NCI-H128 (cell line): ENCODE measurements around the gene CYP1B1.

Source experiments
- DNase-seq: peaks from one replicate; lab custom pipeline; 2025; ENCODE audit not compliant: unreplicated experiment; lab: John Stamatoyannopoulos, UW

The CYP1B1 gene

DNA sequence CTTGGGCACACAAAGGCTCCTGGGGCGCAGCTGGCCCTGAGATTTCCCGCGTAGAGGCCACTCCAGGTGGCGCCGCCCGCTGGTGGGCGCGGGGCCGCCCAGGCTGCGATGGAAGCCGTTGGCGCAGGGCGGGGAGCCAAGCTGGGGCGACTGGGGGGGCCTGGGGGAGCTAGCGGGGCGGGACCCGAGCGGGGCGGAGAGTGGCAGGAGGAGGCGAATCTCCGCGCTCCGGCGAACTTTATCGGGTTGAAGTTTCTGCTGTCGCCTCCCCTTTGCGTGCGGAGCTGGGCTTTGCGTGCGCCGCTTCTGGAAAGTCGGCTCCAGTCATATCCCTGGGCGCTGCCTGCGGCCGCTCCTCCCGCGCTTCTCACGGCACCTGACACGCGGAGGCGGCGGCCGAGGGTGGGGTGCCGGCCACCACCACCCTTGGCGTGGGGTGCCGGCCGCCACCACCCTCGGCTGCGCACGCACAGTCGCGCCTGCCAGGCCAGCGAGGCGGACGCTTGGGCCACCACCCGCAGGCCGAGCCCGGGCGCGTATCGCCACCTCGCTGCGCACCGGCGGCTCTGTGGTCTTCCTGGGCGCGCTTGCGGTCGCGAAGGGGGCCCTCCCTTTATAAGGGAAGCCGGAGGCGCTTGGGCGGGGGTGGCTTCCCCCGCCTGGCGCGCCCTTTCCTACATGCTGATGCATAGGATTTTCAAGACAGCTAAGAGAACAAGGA, 919 bp upstream of the CYP1B1 start:
- DNase-seq: peak; percentile 56

GRCh38 chr2:38076152-38076709, 280 bp upstream of the CYP1B1 start:
- DNase-seq: peak; percentile 56

- no peak for DNase-seq
Observed at GRCh38 chr2:38074764-38075506, 1.0 kb downstream of the CYP1B1 start.

- DNase-seq: no peak
Observed at GRCh38 chr2:38074058-38074763, 1.7 kb downstream of the CYP1B1 start.

DNA sequence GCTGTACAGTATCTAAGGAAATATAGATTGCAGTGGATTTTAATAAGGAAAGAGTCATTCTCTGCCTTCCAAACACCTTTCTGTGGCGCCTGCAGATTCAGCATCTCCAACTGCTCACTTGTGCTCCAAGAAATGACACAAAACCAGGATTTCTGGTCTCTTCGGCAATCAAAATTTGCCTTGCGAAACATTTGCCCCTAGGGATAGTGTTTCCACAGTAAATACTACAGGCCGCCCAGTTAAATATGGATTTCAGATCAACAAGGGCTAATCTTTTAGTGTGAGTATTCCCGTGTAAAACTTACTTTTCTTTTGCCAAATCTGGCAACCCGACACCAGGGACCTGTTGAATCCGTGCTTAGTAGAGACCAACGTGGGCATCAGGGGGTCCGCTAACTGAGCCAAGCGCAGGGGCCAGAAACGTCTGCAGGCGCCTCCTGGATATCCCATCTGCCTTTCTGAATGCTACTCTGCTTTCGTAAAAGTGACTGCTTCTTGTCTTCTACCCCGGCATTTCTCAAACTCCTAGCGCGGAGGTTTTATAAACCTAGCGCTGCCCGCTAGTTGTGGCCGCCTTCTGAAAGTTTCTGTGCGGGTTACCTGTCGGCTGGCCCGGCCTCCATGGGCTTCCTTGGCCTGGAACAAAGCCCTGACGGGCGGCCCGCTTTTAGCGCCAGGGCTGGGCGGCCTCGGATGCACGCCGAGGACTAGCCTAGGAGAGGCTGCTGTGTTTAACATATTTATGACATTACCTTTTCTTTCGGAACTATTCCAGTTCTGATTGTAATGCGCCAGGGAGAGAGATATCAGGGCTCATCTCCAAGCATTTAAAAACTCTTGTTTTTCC, 2.5 kb downstream of the CYP1B1 start:
- DNase-seq: no peak

DNA sequence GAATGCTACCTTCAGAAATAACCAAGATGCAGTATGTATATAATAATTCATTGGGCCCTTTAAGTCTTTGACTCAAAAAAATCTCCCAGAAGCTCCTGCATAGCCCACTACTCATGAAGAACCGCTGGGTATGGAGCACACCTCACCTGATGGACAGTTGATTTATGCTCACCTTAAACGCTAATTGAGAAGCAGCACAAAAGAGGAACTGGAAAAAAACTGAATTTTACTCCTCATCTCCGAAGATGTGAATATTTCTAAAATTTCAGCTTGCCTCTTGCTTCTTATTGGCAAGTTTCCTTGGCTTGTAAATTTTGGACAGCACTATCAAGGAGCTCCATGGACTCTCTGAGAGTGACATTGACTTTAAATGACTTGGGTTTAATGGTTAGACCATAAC, 5.5 kb downstream of the CYP1B1 start:
- no peak for DNase-seq

GRCh38 chr2:38068234-38068633, 7.7 kb downstream of the CYP1B1 start:
- no peak for DNase-seq

DNA sequence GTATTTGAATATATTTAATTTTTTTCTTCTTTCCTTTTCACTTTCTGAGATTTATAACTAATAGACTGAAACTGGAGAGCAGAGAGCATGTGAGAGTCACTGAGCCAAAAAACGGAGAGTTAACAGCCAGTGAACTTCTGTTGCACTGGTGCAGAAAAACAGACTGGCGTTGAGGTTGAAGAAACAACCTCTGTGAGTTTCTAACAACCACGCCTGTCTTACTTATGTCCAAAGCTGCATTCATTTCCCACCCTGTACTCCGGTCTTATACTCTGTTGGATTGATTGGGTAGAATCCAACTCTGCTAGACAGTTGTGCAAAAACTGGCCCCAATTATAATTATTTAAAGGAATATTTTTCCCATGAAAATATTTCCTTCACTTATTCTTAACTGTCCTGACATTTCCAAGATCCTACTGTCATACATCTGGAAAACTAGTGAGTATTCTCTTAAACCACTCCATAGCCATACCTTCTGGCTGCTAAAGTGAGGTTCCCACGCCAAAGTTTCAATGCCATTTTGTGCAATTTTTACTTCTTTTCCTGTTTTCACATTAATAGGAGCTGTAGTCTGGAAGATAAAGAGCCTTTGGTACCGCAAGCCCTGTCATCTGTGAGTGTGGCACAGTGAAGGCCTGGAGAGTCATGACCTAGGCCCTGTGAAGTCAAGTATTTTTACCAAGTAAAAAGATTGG, 9.4 kb downstream of the CYP1B1 start:
- no peak for DNase-seq

DNA sequence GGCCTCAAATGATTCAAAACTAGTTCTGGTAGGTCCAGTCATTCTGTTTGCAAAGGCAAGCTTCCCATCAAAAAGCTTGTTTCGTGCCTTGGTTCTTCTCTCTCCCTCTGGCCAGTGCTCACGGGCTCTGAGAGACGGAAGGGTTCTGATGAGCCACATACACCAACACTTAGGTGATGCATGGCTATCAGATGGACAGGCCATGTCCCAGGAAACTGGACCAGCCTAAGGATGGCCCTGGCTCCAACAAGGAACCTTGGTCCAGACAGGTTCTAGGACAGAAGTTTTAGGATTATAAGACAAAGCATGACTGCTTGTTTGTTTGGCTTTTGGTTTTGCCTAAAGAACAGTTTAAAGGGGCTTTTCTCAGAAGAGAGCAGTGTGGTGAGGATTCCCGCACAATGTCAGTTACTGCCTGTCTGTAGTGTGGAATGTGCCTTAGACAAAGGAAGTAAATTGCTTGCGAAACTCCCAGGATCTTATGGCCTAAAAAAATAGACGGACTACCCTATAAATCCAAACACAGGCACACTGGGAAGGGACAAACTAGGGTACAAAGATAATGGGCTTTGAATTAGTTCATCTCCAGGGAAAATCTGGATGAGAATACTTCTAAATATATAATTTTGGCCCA, 10.3 kb downstream of the CYP1B1 start:
- DNase-seq: no peak

DNA sequence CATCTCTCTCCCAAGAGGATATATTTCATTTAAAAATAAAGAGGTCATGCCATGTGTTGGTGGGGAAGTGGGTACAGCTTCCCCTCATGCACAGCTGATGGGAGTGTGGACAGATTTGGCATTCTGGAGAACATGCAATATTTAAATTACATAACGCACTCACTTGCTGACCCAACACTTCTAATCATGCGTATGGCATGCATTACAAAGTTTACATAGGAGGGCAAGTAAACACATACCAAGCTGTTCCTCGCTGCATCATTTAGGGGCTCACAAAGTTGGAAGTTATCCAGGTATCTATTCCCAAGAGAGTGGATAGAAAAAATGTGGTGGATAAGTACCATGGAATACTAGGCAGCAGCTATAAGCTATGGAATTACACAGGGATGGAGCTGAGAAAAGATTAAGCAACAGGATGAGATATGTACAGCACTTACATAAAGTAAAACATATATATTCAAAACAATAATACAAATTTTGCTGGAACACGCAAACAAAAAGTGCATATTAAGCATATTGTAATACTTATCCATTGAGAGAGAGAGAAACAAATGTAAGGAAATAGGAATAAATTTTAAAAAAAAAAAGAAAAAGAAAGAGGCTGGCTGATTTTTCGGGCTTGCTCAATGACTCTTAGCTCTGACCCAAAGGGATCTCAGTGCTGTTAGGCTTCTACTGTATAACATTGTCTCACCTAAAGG, 11.0 kb downstream of the CYP1B1 start:
- DNase-seq: no peak

DNA sequence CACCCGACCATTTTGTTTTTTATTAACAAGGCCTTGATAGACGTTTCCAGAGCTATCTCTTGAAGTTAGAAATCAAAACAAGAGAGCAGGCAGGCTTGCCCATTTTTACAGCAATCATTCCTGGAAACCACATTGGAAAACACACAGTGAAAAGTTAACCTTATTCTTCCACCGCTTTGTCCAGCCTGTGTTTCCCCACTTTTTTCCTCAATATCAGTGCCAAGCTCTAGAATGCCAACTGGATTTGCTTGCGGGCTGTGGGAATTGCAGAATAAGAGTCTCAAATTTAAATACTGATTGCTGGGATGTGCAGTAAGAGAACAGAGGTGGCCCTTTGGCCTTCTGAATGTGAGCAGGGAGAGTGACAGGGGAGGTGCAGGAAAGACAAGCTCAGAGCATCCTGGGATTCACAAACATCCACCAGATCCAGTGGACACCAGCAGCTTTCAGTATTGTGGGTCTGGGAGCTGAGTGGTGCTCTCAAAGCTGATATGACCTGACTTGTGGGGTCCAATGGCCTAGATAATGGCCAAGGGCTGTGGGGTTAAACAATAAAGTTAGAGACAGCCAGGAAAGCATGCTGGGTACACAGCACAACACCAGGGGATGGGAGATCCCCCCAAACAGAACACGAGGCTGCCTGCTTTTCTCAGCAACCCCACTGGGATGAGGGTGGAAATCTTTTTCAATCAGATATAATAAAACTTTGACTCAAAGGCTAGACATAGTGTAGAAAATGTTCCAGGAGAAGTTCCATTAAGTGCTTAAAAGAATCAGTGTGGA, 15.5 kb downstream of the CYP1B1 start:
- DNase-seq: no peak

DNA sequence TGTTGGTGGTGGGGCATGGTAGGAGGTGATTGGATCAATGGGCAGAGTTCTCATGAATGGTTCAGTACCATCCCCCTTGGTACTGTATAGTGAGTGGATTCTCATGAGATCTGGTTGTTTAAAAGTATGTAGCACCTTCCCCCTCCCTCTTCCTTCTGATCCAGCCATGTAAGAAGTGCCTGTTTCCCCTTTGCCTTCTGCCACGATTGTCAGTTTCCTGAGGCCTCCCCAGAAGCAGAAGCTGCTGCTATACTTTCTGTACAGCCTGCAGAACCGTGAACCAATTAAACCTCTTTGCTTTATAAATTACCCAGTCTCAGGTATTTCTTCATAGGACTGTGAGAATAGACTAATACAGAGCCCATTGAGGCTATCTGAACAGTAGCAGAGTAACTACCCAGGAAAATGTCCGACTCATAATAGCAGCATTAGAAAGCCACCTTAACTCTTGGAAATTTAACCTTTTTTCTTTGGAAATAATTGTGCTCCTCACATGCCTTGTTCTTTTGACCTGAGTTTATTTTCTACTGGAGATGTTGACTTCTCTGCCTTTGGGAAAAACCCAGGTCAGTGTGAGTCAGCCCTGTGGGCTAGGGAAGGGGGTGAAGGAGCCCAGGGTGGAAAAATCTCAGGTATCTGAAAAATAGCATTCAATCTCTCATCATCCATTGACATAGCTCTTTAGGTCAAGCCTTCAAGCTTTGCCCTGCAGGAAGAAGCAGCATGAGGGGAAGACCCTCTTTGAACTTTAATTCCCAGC, 18.1 kb downstream of the CYP1B1 start:
- no peak for DNase-seq

DNA sequence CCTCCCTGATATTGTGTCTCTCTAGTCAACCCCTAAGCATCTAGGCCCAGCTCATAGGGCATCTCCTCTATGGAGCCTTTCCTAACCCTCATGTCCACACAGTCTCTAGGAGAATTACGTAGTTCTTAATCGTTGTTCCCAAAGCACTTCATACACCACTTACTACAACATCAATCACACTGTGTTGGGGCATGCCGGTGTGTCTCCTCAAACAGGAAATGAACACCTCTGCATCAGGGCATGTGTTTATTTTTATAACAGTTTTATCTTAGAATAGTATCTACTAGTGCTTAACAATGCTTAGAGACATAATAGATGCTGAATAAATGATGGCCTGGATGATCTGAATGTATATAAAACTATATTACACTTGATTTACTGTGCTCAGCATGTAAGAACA, 19.7 kb downstream of the CYP1B1 start:
- DNase-seq: no peak

GRCh38 chr2:38045811-38046210, 30.1 kb downstream of the CYP1B1 start:
- DNase-seq: no peak

DNA sequence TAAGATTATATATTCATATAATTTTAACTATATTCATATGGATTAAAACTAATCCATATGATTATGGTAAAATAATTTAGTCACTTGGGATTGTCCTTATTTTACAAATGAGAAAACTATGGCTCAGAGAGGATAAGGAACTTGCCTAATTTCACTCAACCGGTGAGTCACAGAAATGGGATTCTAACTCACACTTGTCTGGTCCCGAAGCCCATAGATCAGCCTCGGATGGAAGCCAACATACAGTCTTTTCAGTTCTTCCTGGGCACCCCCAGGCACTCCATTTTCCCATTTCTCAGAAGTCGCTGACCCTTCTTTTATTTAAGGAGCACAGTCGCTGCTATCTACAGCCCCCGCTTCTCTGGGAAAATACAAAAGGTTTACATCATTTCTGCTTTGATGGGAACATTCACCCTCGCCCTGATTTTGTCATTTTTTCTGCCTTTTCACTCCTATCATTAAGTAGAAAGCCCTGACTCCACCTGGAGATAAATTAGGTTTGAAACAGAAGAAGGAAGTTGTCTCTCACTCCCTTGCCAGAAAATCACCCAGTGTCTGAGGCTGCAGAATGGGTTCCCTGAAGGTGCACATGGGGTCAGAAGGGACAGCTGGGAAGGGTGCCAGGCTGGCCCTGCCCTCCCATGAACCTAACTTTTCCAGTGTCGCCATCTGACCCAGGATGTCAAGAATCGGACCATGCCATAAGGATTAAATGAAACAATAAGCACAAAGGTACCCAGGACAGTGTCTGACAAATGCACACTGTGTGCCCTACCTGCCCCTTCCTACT, 36.6 kb downstream of the CYP1B1 start:
- no peak for DNase-seq

- DNase-seq: no peak
Observed at GRCh38 chr2:38038682-38039081, 37.3 kb downstream of the CYP1B1 start.
